Measurements from ENCODE around the gene KCTD21.

The KCTD21 gene

DNA sequence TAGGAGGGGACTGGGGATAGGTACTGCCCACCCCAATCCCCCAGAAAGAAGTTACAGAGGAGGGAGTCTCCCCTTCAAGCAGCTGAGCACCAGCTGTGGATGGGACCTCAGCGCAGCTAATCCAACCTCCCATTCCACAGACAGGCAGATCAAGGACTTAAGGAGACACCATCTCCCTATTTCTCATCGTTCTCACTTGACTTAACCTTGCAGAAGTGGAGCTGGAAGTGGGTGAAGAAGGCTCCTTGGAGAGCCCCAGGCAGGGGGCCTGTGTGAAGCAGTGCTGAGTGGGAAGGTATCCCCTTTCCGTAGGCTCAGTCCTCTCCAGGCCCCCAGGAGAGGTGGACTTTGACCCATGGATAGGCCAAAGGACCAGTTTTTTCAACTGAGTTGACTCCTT lies 27.6 kb upstream of the KCTD21 start:
- Histone ChIP-seq H3K9ac (ENCODE audit: low read length) (no peak overlapping the region), H4K20me1 (ENCODE audit: low read depth, low read length) (no peaks in the 10 kb centered on the region), H3K36me3 (ENCODE audit: low read length) (no peaks in the 10 kb centered on the region), H3F3A (ENCODE audit: insufficient read depth) (no peaks in the 10 kb centered on the region), H3K9me2 (replicated peaks; ENCODE audit: insufficient read depth, low read length) (no peaks in the 10 kb centered on the region), H3K27me3 (ENCODE audit: low read length) (no peaks in the 10 kb centered on the region), H3K79me2 (ENCODE audit: insufficient read depth, low read length) (no peaks in the 10 kb centered on the region), H3K4me2 (ENCODE audit: low read depth, low read length, poor library complexity, severe bottlenecking) (no peak overlapping the region), H3K4me3 (ENCODE audit: insufficient read depth, low read length, poor library complexity, severe bottlenecking) (no peak overlapping the region), H3K27ac (ENCODE audit: low read depth, low read length) (no peak overlapping the region), H3K9me3 (ENCODE audit: insufficient read depth, low read length) (no peaks in the 10 kb centered on the region), H2AFZ (ENCODE audit: low read depth, low read length, severe bottlenecking) (no peak overlapping the region)
- TF ChIP-seq EZH2phosphoT487 (conservative IDR thresholded peaks at IDR 0.05; ENCODE audit: low read length), result no peak
- TF ChIP-seq, protein P1, sequence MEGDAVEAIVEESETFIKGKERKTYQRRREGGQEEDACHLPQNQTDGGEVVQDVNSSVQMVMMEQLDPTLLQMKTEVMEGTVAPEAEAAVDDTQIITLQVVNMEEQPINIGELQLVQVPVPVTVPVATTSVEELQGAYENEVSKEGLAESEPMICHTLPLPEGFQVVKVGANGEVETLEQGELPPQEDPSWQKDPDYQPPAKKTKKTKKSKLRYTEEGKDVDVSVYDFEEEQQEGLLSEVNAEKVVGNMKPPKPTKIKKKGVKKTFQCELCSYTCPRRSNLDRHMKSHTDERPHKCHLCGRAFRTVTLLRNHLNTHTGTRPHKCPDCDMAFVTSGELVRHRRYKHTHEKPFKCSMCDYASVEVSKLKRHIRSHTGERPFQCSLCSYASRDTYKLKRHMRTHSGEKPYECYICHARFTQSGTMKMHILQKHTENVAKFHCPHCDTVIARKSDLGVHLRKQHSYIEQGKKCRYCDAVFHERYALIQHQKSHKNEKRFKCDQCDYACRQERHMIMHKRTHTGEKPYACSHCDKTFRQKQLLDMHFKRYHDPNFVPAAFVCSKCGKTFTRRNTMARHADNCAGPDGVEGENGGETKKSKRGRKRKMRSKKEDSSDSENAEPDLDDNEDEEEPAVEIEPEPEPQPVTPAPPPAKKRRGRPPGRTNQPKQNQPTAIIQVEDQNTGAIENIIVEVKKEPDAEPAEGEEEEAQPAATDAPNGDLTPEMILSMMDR (IDR thresholded peaks at IDR 0.05; ENCODE audit: insufficient read depth, low read length, poor library complexity, severe bottlenecking), result no peak

DNA sequence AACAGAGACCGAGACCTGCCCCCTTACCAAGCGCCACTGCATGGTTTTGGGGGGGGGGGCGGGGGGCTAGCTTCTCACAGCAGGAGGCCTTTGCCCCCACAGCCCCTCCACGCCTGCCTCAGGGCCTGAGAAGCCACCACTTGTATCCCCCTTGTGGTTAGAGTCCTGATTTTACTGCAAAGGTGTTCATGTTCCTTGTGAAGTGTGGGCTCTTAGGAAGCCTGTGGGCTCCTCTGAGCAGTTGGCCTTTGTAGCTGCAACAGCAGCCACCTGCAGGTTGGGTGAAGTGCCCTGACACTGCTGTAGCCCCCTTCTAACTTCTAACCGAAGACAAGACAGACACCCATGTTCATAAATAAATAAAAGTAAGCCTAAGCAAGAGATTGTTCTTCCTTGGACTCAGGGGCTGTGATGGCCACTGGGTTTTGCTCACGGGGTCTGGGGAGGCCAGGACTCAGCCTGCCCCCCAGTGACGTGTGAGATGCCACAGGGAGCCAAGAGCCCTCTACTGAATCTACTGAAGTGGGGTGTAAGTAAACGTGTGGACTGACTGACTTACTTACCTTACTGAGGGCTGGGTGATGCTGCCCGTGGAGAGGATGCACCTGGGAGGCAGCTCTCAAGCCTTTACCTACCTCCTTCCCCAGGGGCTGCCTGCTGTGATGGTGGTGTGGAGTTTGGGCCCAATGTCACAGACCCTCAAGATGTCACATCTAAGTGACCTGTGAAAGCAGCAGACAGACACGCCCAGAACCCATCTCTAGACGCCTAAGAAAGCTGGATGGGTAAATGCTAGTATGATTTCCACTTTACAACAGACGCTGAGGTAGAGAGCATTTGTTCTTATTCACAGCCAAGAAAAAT lies 26.1 kb upstream of the KCTD21 start:
- no peaks in the 10 kb centered on the region for H3F3A ChIP-seq (ENCODE audit: insufficient read depth)
- H3K4me2 ChIP-seq (ENCODE audit: low read depth, low read length, poor library complexity, severe bottlenecking), result no peak overlapping the region
- H3K9ac ChIP-seq (ENCODE audit: low read length), result no peak overlapping the region
- H4K20me1 ChIP-seq (ENCODE audit: low read depth, low read length), result no peaks in the 10 kb centered on the region
- H3K9me2 ChIP-seq (replicated peaks; ENCODE audit: insufficient read depth, low read length), result no peaks in the 10 kb centered on the region
- no peak overlapping the region for H3K4me3 ChIP-seq (ENCODE audit: insufficient read depth, low read length, poor library complexity, severe bottlenecking)
- H3K36me3 ChIP-seq (ENCODE audit: low read length), result no peaks in the 10 kb centered on the region
- TF ChIP-seq, protein P1 (IDR thresholded peaks at IDR 0.05; ENCODE audit: insufficient read depth, low read length, poor library complexity, severe bottlenecking), result no peak
- TF ChIP-seq EZH2phosphoT487 (conservative IDR thresholded peaks at IDR 0.05; ENCODE audit: low read length), result no peak
- no peaks in the 10 kb centered on the region for H3K27me3 ChIP-seq (ENCODE audit: low read length)
- H2AFZ ChIP-seq (ENCODE audit: low read depth, low read length, severe bottlenecking), result no peak overlapping the region
- no peak overlapping the region for H3K27ac ChIP-seq (ENCODE audit: low read depth, low read length)
- no peaks in the 10 kb centered on the region for H3K9me3 ChIP-seq (ENCODE audit: insufficient read depth, low read length)
- no peaks in the 10 kb centered on the region for H3K79me2 ChIP-seq (ENCODE audit: insufficient read depth, low read length)

DNA sequence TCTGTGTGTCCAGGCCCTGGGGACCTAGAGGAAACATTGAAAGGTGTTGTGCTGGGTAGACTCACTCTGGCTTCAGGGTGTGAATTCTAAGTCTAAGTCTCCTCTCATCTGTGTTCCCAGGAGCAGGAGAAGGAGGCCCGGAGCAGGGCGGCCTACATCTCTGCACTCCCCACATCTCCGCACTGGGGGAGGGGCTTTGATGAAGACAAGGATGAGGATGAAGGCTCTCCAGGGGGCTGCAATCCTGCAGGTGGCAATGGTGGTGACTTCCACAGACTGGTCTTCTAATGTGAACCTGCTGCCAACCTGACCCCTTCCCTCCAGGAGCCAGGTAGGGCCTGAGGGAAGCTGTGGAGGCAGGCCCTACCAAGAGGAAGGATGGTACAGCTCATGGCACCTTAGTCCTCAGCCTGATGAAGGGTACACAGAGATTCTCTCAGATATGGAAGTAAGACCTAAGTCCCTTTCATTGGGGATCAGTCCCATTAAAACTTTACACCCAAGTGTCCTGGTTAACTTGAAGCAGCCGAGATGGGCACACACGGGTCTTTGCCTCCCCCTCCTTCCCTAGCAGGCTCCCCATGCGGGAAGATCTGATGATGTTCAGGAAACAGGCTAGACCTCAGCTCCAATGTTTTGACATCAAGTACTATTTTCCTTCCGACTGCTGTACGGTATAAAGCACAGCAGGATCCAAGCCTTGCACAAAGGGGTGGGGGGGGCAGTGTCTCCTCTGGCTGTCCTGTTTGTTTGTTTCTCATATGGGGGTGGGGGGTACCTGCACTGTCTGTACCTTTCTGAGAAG lies 25.3 kb upstream of the KCTD21 start:
- H3F3A ChIP-seq (ENCODE audit: insufficient read depth), result no peaks in the 10 kb centered on the region
- no peak overlapping the region for H3K4me2 ChIP-seq (ENCODE audit: low read depth, low read length, poor library complexity, severe bottlenecking)
- H3K9ac ChIP-seq (ENCODE audit: low read length), result no peak overlapping the region
- no peaks in the 10 kb centered on the region for H3K79me2 ChIP-seq (ENCODE audit: insufficient read depth, low read length)
- no peak overlapping the region for H3K27ac ChIP-seq (ENCODE audit: low read depth, low read length)
- no peaks in the 10 kb centered on the region for H3K27me3 ChIP-seq (ENCODE audit: low read length)
- H3K9me2 ChIP-seq (replicated peaks; ENCODE audit: insufficient read depth, low read length), result no peaks in the 10 kb centered on the region
- TF ChIP-seq EZH2phosphoT487 (conservative IDR thresholded peaks at IDR 0.05; ENCODE audit: low read length), result no peak
- TF ChIP-seq, protein P1 (IDR thresholded peaks at IDR 0.05; ENCODE audit: insufficient read depth, low read length, poor library complexity, severe bottlenecking), result no peak
- no peak overlapping the region for H3K4me3 ChIP-seq (ENCODE audit: insufficient read depth, low read length, poor library complexity, severe bottlenecking)
- H2AFZ ChIP-seq (ENCODE audit: low read depth, low read length, severe bottlenecking), result no peak overlapping the region
- H4K20me1 ChIP-seq (ENCODE audit: low read depth, low read length), result no peaks in the 10 kb centered on the region
- H3K9me3 ChIP-seq (ENCODE audit: insufficient read depth, low read length), result no peaks in the 10 kb centered on the region
- H3K36me3 ChIP-seq (ENCODE audit: low read length), result no peaks in the 10 kb centered on the region
